HG02642 (cell line): Measurements from ENCODE around the gene ANKRD11.
"Not testable (repeated sequence)": the region's sequence is repeated elsewhere in the genome, so short reads cannot be mapped to it uniquely, and the experiment has no call there.

ENCODE experiments used
- ATAC-seq: cut with Tn5 transposase; IDR thresholded peaks from one replicate; pipeline ENCODE4 v1.9.1; 2021; ENCODE audit warnings: mild to moderate bottlenecking; ENCODE audit not compliant: unreplicated experiment, poor library complexity

ANKRD11 gene

DNA sequence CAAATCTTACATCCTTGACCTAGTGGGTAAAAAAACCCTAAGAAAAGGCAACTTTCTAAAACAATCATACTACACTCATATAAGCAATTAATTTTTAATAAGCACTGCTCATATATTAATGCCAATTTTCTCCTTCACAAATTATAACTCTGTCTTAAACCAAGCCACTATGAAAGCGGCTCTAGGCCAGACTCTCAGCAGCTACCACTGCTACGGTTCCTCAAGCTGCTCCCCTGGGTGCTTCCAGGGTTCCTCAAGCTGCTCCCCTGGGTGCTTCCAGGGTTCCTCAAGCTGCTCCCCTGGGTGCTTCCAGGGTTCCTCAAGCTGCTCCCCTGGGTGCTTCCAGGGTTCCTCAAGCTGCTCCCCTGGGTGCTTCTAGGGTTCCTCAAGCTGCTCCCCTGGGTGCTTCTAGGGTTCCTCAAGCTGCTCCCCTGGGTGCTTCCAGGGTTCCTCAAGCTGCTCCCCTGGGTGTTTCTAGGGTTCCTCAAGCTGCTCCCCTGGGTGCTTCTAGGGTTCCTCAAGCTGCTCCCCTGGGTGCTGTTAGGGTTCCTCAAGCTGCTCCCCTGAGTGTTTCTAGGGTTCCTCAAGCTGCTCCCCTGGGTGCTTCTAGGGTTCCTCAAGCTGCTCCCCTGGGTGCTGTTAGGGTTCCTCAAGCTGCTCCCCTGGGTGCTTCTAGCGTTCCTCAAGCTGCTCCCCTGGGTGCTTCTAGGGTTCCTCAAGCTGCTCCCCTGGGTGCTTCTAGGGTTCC is 35.8 kb downstream of the ANKRD11 start:
- ATAC-seq, result not testable (repeated sequence)

DNA sequence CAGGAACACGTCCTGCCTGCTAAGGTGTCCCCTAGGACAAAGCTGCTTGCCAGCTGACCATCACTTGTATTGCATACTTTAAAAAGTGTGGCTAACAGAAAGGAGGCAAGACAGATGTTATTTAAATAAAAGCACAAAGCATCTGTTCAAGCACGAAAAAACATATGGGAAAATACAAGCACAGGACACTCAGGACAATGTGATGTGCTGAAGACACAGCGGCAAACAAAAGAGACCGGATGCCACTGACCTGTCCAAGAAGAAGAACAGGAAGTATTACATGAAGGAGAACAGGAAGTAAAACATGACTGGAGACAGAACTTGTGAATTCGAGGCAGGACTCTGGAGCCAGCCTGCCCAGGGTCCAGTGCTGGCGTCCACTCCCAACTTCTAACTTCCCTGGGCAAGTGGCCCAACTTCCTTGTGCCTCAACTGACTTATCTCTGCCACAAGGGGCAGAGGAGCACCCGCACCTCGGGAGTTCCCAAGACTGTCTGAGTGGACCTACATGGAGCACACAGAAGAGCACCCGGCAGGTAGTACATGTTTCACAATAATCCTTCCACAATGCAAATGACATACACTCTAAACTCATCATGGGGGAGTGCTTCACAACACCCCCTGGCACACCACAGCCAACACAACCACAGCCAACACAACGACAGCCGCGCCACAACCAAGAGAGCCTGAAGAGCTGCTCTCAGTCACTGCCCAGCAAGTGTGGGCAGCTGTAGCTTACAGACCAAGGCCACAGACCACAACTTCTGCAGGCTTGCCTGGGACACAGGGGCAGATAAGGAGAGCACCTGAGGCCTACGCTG is 36.6 kb downstream of the ANKRD11 start:
- no peak for ATAC-seq

DNA sequence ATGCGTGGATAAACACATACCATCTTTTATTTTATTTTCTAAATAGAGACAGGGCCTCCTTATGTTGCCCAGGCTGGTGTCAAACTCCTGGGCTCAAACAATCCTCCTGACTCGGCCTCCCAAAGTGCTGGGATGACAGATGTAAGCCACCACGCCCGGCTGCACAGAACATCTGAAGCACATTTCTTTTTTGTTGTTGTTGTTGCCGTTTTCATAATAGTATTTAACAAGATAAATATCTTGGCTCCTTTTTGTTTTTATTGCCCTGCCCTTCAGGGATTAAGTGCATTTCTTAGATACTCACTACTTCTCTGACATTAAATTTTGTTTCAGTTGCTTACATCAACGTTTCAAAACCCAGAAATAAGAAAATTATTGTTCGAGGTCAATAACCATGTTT is 37.4 kb downstream of the ANKRD11 start:
- ATAC-seq, result no peak

DNA sequence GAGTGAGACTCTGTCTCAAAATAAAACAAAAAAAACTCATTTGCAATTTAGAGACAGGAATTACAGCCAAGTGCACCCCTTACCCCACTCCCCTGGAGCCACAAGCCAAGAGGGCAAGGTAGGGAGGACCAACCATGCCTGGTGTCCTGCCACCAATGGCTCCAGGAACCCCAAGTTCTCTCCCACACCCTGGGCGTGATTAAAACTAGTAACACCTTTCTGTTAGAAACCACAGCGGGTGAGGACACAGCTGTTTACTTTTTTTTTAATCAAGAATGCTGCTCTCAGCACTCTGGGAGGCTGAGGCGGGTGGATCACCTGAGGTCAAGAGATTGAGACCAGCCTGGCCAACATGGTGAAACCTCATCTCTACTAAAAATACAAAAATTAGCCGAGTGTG is 38.1 kb downstream of the ANKRD11 start:
- ATAC-seq, result no peak

DNA sequence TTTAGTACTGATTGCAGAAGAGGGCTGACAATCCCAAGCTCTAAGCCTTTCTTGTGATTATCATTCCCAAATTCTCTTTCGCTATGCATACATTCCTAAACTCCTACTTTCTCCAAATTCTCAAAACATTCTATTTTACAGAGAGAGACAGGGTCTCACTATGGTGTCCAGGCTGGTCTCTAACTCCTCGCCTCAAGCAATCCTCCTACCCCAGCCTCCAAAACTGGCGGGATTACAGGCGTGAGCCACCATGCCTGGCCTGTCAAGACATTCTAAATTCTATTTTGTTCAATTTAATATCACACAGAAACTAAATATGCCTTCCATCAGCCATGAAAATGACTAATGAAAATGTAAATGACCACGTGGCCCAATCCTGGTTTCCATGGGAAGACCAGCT is 39.8 kb downstream of the ANKRD11 start:
- ATAC-seq, result no peak

DNA sequence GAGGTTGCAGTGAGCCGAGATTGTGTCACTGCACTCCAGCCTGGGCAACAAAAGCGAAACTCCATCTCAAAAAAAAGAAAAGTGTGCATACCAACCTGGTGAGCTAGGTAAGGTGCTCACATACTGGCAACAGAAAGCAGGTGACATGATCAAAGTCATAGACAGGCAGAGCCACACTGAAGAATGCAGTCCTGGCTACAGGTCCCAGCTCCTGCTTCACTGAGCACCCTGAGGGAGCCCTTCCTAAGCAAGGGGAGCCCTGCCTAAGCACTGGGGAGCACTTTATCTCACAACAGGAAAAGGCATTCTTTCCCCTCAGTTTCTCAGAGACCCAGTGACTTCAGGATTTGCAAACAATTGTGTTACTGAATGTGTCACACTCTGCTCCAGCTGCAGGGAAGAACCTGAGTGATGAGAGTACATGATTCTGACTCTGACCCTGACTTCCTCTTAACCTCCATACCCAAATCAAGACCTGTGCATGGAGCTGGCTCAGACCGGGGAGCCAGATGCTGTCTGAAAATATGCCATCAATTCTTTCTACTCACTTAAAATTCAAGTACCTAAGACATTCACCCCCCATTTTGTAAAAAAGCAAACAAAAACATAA is 40.5 kb downstream of the ANKRD11 start:
- no peak for ATAC-seq

DNA sequence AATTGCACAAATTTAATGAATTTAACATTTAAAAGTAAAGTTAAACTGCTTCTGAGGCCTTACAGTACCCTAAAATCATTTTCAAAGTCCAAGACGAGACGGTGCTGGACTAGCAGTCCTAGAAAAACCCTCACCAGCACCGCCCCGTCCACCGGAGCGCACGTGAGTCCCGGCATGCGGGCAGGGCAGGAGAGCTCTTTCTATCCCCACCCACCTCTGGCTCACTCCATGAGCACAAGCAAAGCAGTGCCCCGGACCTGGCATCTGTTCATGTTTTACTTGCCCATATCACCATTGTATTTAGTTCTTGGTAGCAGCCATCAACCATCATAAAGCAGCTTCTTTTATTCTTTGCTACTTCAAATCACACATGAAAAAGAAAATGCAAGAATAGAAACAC is 41.7 kb downstream of the ANKRD11 start:
- ATAC-seq, result no peak

DNA sequence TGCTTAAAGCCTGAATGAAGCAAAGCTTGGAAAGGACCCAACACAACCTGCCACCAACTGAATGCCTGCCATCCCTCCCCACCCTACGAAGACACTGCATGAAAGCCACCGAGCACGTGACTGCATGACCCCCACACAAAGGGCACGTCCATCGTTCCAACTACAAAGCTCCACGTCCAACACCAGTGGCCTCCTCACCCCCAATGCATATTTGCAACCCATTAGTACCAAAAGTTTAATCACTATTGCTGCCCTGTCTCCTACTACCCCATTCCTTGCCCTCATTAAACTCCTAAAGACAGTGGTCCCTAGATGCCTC is 43.4 kb downstream of the ANKRD11 start:
- no peak for ATAC-seq

DNA sequence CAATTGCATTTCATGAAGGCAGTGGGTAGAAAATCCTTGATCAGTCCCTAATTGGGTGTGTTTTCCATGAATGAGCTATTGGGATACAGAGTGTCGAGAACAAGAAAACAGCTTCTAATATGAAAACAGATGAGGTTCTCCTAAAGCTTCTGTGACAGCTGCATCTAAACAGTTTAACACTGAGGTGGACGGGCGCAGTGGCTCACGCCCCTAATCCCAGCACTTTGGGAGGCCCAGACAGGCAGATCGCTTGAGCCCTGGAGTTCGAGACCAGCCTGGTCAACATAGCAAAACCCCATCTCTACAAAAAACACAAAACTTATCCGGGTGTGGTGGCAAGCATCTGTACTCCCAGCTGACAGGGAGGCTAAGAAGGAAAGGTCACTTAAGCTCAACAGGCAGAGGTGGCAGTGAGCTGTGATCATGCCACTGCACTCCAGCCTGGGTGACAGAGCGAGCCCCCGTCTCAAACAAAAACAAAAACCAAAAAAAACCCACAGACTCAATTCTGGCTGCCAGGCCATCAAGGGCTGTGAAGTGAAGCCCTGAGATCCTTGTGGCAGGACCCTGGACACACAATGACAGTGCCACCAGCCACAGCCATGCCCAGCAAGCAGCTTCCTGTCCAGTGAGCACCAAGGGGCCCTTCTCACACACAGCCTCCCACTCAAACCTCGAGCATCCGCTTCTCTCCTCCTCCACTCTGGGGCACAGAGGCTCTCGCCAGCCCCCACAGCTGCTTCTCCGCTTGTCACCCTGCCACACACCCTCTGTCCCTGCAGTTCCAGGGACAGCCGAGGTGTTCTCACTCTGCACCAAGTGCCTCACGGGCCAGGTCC is 44.0 kb downstream of the ANKRD11 start:
- ATAC-seq, result no peak

DNA sequence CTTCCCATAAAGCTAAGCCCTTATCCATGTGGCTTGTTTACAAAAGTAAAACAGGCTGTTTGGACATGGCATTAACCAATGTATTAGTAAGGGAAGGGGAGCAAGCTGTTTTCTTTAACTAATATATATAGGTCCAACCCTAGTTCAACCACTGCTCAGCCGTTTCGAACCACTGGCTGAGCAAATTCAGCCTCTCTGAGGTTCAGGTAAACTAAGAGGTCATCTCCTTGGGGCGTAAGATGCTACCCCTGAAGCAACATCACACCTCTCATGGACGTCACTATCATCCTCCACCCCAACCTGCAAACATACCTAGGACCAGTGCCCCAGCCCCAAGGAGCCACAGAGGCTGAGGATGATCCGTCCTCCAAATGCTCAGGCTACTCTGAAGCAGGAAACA is 45.2 kb downstream of the ANKRD11 start:
- no peak for ATAC-seq

DNA sequence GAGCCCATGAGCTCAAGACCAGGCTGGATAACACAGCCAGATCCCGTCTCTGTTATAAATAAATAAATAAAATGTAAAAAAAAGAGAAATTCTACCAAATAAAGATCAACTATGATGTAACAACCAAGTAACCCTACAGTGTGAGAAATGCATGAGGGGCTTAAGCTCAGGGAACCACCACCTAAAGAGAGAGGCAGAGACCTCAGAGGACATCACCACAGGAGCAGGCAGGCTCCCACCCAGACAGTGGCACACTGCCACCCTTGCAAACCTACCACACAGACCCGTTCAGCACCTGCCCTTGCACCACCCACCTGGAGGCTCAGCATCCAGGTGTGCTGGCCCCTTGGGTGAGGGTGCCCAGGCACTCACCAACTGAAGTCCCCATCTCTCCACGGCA is 45.6 kb downstream of the ANKRD11 start:
- ATAC-seq, result no peak

DNA sequence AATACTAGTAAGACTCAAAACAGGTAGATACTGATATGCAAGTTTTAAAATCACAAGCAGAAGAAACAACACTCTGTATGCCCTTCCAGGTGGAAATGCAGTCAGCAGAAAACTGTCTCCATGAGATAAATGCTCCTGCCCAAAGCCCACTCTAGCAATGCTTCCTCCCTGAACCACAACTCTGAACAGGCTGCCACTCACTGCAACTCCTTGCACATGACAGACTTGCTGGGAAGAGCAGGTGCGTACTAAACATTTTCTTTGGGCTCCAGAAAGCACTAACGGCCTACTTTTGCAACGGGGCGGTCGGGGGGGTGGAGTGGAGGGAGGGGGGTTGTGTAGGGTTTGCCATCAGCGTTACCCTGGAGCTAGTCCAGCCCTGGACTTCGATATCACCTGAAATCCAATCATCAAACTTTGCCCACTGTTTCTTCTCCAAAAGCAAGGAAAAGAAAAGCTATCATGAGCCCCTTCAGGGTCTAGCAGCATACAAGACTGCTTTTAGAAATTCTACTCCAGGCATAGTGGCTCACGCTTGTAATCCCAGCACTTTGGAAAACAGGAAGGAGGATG is 46.1 kb downstream of the ANKRD11 start:
- no peak for ATAC-seq

DNA sequence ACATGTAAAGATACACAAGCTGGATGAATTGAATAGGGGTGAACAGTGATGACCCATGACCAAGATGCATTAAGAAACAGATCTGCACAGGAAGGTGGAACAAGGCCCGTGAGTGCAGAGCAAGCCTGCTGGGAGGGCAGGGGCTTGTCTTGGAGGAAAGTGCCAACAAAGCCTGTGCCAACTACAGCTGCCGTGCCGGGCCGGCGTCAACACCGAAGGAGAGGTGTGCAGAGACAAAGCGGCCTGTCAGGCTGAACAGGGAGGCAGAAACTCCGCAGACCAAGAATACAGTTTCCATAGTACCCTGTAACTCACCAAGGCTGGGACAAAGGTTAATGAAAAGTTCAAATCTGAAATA is 46.7 kb downstream of the ANKRD11 start:
- ATAC-seq, result no peak

DNA sequence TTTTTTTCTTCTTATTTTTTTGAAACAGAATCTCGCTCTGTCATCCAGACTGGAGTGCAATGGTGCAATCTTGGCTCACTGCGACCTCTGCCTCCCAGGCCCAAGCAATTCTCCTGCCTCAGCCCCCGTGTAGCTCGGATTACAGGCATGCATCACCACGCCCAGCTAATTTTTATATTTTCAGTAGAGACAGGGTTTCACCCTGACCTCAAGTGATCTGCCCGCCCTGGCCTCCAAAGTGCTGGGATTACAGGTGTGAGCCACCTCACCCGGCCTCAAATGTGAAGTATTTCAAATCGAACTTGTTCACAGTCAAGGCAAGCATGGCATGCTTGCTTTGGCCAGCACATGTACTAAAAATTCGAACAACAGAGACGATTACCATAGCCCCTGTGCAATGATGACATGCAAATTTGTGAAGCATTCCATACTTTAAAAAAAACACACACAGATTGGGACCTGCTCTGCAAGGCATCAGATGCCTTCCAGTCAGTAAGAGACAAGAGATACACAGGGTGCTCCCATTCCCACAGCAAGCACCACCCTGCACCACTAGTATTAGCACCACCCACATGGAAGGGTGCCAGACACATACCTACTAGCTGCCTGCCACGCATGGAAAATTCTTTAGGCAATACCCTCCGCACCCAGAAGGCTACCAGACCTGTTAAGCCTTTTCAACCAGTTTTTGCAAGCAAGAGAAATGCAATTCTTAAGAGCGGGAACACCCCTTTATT is 47.2 kb downstream of the ANKRD11 start:
- no peak for ATAC-seq

DNA sequence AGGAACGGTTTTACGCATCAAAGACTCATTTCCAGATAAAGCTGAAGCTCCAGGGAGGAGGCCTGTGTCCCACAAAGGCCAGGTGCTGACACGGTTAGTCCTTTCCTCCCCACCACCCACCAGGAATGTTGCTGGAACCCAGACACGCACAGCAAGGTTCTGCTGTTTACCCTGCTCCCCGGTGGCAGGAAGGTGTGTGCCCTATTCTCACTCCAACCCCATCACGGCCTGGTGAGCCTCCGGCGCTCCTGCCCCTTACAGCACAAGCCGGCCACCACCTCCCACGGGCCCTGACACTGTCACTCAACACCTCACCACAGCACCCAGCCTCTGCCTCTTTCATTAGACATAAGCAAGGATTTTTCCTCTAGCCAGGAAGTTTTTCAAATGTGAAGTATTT is 47.8 kb downstream of the ANKRD11 start:
- no peak for ATAC-seq

DNA sequence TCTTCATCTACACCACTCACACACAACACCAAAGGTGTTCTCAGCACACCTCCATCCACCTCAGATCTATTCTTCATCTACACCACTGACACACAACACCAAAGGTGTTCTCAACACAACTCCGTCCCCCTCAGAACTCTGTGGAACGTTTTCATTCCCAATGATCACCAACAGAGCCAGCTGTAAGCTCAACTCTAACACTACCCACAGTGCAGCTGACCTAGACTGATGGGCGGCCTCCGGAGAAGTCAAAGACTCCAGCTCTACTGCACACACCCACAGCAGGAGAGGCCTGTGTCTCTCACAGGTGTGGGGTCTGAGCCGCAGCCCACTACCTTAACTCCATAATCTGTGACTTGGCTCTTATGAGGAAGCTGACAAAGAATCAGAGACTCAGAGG is 50.7 kb downstream of the ANKRD11 start:
- ATAC-seq, result no peak

DNA sequence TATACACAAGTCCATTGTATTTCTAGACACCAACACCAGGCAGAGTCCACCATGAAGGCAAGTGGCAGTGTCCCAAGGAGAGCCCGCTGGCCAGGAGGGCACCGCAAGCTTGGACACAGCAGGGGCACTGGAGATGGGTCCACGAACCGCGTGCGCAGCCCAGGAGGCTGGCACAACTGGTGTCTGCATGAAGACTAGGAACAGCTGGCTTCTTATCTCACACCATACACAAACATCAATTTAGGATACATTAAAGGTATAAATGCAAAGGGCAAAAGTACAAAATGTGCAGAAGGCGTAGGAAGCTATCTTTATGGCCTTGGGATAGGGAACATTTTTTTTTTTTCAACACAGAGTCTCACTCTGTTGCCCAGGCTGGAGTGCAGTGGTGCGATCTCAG is 52.4 kb downstream of the ANKRD11 start:
- no peak for ATAC-seq

DNA sequence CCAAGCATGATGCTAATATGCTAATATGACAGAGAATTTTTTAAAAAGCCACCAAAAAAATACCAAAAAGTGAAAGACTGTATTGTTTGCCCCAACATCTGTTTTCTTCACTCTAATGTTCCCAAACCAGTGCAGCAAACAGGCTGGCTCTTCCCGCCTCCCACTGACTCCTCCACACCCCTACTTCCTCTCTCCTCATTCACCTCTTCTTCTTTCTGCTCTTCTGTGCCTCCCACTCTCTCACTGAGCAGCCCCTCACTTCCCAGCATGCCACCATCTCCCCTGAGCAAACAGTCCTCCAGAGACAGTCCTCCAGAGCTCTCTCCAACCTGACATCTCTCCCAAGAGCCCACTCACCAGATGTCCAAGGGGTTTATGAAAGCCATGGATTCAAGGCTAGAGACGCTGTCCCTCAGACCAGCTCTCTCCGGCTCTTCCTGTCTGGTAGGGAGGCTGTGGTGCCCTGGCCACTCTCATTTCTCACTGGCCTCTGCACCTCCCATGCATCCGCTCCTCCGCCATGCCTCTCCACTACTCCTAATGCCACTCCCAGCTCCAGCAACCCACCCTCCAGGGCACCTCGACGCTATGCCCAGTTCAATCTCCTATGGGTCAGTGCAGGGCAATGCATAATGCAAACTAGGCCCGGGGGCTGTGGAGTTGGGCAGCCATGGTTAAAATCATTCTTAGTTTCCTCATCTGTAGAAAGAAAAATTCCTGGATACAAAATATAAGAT is 52.9 kb downstream of the ANKRD11 start:
- ATAC-seq, result no peak

DNA sequence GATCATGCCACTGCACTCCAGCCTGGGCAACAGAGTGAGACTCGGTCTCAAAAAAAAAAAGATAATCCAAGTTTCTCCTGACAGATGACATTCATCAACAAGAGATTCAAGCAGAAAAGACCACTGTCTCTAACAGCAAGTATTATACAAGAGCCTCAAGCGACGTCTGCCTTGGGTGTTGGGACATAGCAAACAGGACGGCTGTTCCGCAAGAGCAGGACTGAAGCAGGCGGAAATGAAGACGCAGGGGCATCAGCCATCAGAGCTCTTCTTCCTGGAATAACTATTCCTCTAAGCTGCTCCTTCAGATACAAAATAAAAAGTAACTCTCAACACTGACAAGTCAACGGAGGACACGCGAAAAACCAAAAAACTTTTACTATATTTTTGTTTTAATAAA is 54.0 kb downstream of the ANKRD11 start:
- ATAC-seq, result no peak
